GM21717 (cell line): ENCODE measurements around the gene STARD9.
"Not testable (repeated sequence)": the region's sequence is repeated elsewhere in the genome, so short reads cannot be mapped to it uniquely, and the experiment has no call there.

Experiments used
- ATAC-seq: cut with Tn5 transposase; IDR thresholded peaks from one replicate; pipeline ENCODE4 v1.9.1; 2021; ENCODE audit warnings: mild to moderate bottlenecking, moderate library complexity; ENCODE audit not compliant: unreplicated experiment

STARD9 gene

GRCh38 chr15:42623951-42624350 lies 48.5 kb downstream of the STARD9 start:
- no peak for ATAC-seq

GRCh38 chr15:42627485-42627884 lies 52.1 kb downstream of the STARD9 start:
- ATAC-seq = no peak

GRCh38 chr15:42628761-42629160 lies 53.4 kb downstream of the STARD9 start:
- no peak for ATAC-seq

GRCh38 chr15:42632105-42632675 lies 56.8 kb downstream of the STARD9 start:
- no peak for ATAC-seq

- no peak for ATAC-seq
Measured at GRCh38 chr15:42640109-42640508, 64.7 kb downstream of the STARD9 start.

- ATAC-seq = peak; percentile 50
Measured at GRCh38 chr15:42650208-42651066, 75.0 kb downstream of the STARD9 start.

- no peak for ATAC-seq
Measured at GRCh38 chr15:42665827-42666226, 90.4 kb downstream of the STARD9 start.

- no peak for ATAC-seq
Measured at GRCh38 chr15:42667855-42668254, 92.4 kb downstream of the STARD9 start.

GRCh38 chr15:42670451-42670850 lies 95.0 kb downstream of the STARD9 start:
- no peak for ATAC-seq

- no peak for ATAC-seq
Measured at GRCh38 chr15:42672444-42672843, 97.0 kb downstream of the STARD9 start.

GRCh38 chr15:42674472-42674871 lies 99.1 kb downstream of the STARD9 start:
- ATAC-seq = no peak

- ATAC-seq = no peak
Measured at GRCh38 chr15:42675021-42675420, 99.6 kb downstream of the STARD9 start.

- ATAC-seq = no peak
Measured at GRCh38 chr15:42679285-42680141, 104.1 kb downstream of the STARD9 start.

GRCh38 chr15:42680142-42680482 lies 104.7 kb downstream of the STARD9 start:
- ATAC-seq = not testable (repeated sequence)

- no peak for ATAC-seq
Measured at GRCh38 chr15:42681119-42681518, 105.7 kb downstream of the STARD9 start.

- no peak for ATAC-seq
Measured at GRCh38 chr15:42686281-42686680, 110.9 kb downstream of the STARD9 start.

- ATAC-seq = no peak
Measured at GRCh38 chr15:42687740-42688139, 112.3 kb downstream of the STARD9 start.

GRCh38 chr15:42688301-42688700 lies 112.9 kb downstream of the STARD9 start:
- ATAC-seq = no peak

- no peak for ATAC-seq
Measured at GRCh38 chr15:42691308-42691707, 115.9 kb downstream of the STARD9 start.

GRCh38 chr15:42691770-42692169 lies 116.4 kb downstream of the STARD9 start:
- ATAC-seq = no peak

GRCh38 chr15:42692536-42692935 lies 117.1 kb downstream of the STARD9 start:
- ATAC-seq = no peak

GRCh38 chr15:42692997-42693396 lies 117.6 kb downstream of the STARD9 start:
- ATAC-seq = no peak
